HG03159 (cell line): Measurements from ENCODE around the gene SRGAP2C.
"Not testable (repeated sequence)": the region's sequence is repeated elsewhere in the genome, so short reads cannot be mapped to it uniquely, and the experiment has no call there.

Experiments used
- ATAC-seq: cut with Tn5 transposase; IDR thresholded peaks from one replicate; pipeline ENCODE4 v1.9.1; 2021; ENCODE audit warnings: mild to moderate bottlenecking, moderate library complexity; ENCODE audit not compliant: unreplicated experiment

The SRGAP2C gene

DNA sequence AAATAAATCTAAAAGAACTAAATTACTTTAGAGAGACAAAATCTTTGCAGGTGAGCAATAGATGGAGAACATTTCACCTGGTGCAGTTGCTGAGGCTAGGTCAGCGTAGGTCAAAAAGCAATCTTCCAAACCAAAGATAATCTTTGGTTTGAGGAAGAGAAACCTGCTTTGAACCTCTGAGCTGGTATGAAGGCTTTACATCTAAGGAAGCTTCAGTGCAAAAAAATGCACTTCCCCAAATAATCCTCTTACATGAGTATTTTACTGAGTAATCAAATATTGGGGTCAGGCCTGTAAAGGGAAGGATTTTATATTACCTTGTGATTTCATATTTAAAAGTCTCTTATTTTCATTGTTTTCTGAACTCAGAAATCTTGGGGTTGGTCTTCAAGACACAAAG, 223.6 kb downstream of the SRGAP2C start:
- ATAC-seq: no peak

- no peak for ATAC-seq
Measured at GRCh38 chr1:121413821-121414220, 229.0 kb downstream of the SRGAP2C start.

- ATAC-seq: no peak
Measured at GRCh38 chr1:121414905-121415304, 230.1 kb downstream of the SRGAP2C start.

- ATAC-seq: no peak
Measured at GRCh38 chr1:121417325-121417923, 232.6 kb downstream of the SRGAP2C start.

DNA sequence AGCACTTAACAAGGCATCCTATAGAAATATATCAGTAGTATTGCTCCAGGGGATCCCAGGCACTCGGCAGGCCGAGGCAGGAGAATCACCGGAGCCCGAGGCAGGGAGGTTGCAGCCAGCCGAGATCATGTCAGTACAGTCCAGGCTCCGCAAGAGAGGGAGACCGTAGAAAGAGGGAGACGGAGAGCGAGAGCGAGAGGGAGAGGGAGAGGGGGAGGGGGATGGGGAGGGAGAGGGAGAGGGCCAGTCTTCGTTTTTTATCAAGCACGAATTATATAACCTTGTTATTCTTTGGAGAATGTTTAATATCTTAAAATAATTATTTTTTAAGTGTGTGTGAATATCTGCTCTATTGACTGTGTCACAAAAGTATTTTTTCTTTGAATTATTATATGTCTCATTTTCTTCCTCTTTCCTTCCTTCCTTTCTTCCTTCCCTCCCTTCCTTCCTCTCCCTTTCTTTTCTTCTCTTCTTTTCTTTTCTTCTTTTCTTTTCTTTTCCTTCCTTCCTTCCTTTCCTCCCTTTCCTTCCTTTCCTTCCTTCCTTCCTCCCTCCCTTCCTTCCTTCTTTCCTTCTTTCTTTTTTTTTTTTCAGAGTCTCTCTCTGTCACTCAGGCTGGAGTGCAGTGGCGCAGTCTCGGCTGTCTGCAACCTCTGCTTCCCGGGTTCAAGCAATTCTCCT, 233.7 kb downstream of the SRGAP2C start:
- no peak for ATAC-seq

DNA sequence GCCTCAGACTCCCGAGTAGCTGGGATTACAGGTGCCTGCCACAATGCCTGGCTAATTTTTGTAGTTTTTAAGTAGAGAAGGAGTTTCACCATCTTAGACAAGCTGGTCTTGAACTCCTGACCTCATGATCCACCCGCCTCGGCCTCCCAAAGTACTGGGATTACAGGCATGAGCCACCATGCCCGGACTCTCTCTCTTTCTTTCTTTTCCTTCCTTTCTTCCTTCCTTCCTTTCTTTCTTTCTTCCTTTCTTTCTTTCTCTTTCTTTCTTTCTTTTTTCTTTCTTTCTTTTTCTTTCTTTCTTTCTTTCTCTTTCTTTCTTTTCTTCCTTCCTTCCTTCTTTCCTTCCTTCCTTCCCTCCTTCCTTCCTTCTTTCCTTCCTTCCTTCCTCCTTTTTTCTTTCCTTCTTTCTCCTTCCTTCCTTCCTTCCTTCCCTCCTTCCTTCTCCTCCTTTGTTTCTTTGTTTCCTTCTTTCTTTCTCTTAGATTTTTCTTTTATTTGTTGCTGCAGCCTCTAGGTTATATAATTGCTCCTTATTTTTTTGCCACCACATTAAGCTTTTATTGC, 234.4 kb downstream of the SRGAP2C start:
- not testable (repeated sequence) for ATAC-seq

DNA sequence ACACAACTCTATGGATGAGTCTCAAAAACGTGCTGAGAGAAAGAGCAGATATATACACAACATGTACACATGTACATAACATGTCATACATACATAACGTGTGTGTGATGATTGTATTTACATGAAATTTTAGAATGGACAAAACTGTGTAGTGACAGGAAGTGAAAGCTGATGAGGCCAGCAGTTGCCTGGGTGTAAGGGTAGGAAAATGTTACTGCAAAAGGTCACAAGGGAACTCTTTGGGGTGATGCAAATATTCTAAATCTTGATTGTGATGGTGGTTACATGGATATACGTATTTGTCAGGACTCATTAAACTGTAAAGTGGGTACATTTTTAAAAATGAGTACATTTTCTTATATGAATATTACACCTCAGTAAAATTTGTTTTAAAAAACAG, 236.7 kb downstream of the SRGAP2C start:
- not testable (repeated sequence) for ATAC-seq

DNA sequence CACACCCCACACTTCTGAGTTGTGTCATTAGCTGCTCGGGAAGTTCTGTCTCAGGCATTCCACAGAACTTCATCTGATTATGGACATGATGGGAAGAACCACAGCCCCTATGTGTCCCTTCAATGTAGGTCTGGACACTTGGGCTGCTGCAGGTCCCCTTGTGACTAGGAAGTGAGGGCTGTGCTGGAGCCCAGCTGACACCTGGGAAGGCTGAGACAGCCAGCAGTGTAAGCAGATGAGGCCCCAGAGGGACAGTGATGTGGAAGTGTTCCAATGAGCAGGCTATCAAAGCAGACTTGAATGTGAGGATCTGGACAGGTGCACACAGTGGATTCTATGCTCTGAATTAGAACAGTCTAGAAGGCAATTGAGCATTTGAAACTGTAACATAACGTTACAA, 239.2 kb downstream of the SRGAP2C start:
- ATAC-seq: not testable (repeated sequence)

DNA sequence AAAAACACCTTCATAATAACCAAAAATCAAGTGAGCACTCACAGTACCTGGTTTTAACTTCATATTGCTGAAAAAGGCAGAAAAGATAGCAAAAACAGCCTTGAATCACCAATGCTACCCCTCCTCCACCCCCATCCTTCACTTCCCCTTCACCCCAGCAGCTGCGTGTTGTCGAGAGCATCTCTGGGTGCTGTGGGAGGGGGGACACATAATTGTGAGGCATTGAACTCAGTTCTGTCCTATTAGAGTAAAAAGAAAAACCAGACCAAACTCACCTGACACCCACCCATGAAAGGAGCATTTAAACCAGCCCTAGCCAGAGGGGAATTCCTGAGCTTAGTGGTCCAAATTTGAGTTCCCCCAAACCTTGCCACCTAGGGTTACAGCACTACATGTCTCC, 248.7 kb downstream of the SRGAP2C start:
- ATAC-seq: not testable (repeated sequence)

- not testable (repeated sequence) for ATAC-seq
Measured at GRCh38 chr1:121438862-121439261, 254.1 kb downstream of the SRGAP2C start.

DNA sequence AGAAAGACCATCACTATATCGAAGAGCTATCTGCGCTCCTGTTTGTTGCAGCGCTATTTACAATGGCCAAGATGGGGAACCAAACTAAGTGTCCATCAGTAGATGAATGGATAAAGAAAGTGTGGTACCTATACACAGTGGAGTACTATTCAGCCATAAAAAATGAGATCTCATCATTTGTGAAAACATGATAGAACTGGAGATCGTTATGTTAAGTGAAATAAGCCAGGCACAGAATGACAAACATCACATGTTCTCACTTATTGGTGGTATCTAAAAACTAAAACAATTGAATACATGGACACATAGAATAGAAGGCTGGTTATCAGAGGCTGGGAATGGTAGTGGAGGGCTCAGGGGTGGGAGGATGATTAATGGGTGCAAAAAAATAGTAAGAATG, 256.2 kb downstream of the SRGAP2C start:
- ATAC-seq: no peak
